GM19240 (cell line): ENCODE results near the gene TTC39C.
"Not testable (repeated sequence)": the region's sequence is repeated elsewhere in the genome, so short reads cannot be mapped to it uniquely, and the experiment has no call there.

Source experiments
- DNase-seq: peaks from one replicate; pipeline ENCODE4 v3.0.0; 2011; ENCODE audit warnings: low spot score; ENCODE audit not compliant: insufficient read length

TTC39C gene

DNA sequence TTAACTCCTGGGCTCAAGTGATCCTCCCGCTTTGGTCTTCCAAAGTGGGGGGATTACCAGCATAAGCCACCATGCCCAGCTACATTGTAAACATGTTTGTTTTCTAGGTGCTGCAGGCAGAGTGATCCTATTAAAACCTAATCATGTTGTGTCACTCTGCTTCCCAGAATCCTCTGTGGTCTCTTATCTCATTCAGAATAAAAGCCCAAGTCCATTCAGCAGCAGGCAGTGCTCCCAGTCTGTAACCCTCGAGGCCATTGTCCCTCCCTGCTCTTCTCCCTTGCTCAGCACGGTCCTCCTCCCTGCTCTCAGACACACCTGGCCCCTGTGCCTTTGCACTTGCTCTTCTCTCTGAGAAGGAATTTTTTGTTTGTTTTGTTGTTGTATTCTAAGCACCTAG lies 113.2 kb downstream of the TTC39C start:
- no peak for DNase-seq

GRCh38 chr18:24128700-24129099 lies 114.1 kb downstream of the TTC39C start:
- no peak for DNase-seq

DNA sequence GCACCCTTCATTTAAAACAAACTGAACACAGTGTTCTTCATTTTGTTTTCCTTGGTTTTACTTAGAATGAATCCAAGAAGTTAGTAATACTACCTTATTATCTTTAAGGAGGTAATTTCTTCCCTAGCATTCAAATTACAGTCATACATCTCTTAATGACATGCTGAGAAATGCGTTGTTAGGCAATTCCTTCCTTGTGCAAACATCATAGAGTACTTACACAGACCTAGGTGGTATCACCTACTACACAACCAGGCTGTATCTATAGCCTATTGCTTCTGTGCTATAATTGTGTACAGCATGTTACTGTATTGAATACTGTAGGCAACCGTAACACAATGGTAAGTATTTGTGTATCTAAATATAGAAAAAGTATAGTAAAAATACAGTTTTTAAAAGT lies 115.9 kb downstream of the TTC39C start:
- DNase-seq = no peak

- DNase-seq = no peak
These were observed 122.4 kb downstream of the TTC39C start for GRCh38 chr18:24136967-24137373.

DNA sequence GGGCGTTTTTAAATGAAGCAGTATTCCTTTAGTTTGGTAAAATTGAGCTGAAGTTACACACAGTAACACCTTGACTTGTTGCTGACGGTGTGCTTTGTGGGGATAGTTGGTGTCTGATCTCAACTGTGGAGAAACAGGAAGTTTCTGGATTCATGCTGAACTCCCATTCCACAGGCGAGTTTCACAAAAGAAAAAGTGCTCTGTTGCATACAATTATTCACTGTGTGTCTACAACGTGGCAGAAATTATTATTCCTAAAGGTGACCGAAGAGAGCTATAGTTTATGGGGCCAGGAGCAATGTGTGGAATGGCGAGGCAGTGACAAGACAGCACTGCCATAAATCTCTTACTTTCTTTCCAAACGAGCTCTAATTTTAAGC lies 123.8 kb downstream of the TTC39C start:
- DNase-seq = no peak

DNA sequence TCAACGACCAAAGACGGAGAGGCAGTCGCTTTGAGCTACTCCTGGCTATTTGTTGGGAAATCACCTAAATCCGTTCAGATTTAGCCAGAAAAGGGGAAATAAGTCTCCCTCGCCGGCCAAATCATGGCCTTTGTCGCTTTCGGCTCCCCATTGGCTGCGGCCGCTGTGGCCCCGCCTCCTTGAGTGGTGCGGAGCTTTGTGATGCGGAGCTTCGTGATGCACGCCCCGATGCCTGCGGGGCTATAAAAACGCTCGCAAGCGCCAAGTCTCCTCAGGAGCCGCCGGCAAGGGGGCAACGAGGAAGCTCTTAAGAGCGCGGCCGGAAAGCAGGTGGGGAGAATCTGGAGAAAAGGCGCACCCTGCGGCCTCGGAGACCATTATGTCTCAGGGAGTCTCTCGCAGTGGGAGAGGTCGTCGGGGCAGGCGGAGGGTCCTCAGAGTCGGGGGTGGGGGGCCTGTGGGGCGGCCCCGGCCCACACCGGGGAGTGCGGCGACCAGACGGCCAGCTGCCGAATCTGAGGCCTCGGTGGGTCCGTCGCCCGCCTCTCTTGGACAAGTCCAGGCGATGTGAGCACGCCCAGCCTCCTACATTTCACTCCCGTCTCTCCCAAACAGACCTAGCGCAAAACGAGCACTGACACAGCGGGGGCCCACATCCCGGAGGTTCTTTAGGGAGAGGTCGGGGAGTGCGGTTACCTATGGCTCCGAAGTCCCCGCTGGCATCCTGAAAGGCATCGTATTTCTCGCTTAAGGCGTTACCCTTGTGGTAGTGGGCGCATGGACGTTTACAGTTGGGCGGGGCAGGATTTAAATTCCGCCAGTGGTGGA lies 124.4 kb downstream of the TTC39C start, which contains the start of gene CABYR:
Gene CABYR, plus strand, starts transcription at position 274 of the 828 bp plus-strand sequence. CDS start 4,053 bp downstream, outside the sequence.
- DNase-seq = peak; percentile 28

DNA sequence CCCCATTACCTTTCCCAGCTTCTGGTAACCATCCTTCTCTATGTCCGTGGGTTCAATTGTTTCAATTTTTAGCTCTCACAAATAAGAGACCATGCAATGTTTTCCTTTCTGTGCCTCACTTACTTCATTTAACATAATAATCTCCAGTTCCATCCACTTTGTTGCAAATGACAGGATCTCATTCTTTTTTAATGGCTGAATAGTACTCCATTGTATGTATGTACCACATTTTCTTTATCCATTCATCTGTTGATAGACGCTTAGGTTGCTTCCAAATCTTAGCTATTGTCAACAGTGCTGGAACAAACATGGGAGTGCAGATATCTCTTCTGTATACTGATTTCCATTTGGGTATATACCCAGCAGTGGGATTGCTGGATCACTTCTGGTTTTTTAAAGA lies 126.1 kb downstream of the TTC39C start:
- DNase-seq = no peak

DNA sequence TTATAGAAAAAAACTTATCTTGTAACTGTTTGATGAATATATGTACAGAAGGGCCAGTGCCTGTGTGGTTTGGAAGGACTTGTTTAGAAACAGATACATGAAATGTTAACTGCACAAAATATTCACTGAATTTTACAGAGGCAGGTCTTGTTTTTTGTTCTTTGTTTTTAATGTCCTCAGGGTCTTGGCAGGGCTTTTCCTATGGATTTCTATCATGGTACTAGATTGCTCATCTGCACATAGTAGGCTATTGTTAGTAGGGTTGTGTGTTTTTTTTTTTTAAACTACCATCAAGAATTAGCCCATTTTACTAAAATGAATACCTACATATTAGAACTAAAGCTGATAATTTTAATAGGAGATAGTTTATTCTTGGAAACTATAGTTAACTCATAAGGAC lies 127.8 kb downstream of the TTC39C start:
- DNase-seq = no peak

DNA sequence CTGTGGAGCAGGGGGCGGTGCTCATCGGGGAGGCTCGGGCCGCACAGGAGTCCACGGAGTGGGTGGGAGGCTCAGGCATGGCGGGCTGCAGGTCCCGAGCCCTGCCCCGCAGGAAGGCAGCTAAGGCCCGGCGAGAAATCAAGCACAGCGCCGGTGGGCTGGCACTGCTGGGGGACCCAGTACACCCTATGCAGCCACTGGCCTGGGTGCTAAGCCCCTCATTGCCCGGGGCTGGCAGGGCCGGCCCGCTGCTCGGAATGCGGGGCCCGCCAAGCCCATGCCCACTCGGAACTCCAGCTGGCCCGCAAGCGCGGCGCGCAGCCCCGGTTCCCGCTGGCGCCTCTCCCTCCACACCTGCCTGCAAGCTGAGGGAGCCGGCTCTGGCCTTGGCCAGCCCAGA lies 135.0 kb downstream of the TTC39C start:
- not testable (repeated sequence) for DNase-seq

- peak; percentile 12 for DNase-seq
These were observed 138.8 kb downstream of the TTC39C start for GRCh38 chr18:24153397-24153796.

GRCh38 chr18:24157855-24158254 lies 143.3 kb downstream of the TTC39C start:
- DNase-seq = no peak

GRCh38 chr18:24160086-24160485 lies 145.5 kb downstream of the TTC39C start:
- no peak for DNase-seq

GRCh38 chr18:24161304-24161703 lies 146.8 kb downstream of the TTC39C start:
- no peak for DNase-seq

DNA sequence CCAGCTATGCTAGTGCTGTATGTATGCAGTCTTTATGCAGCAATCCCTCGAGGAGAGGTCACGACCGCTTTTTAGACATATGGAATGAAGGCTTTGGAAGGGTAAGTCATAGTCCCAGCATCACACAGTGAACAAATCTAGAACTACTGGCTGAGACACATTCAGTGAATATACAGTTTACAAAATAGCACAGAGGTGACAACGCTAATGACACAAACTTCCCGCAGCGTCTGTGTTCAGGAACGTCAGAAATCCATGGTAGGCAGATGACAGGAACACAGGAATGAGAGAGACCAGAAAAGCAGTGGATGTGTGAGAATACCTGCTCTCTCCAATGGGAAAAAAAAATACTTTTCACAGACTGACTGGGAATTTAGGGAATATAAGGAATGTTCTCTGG lies 153.9 kb downstream of the TTC39C start:
- no peak for DNase-seq

DNA sequence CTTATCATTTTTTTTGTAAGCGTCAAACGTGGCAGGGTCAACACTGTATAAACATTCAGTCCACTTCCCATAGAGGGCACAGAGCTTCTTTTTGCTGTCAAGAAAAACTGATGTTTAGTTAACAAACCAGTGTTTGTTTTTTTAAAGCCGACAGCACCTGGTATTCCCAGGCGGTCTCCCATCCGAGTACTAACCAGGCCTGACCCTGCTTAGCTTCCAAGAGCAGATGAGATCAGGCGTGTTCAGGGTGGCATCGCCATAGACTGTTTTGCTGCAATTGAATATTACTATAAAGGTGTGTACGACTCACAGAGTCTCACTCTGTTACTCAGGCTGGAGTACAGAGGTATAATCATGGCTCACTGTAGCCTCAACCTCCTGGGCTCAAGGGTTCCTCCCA lies 155.8 kb downstream of the TTC39C start:
- no peak for DNase-seq

DNA sequence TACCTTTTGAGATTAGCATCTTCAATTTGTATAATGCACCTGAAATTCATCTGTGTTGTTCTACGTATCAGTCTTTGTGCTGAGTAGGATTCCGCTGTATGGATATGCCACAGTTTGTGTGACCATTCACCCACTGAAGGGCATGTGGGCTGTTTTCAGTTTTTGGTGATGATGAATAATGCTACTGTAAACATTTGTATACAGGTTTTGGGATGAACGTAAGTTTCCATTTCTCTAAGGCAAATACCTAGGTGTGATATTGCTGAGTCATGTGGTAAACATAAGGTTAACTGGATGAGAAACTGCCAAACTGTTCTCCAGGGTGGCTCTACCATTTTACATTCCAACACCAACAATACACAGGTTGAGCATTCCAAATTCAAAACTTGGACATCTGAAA lies 159.4 kb downstream of the TTC39C start:
- no peak for DNase-seq

- DNase-seq = peak; percentile 62
These were observed 162.3 kb downstream of the TTC39C start for GRCh38 chr18:24176727-24177416.

- DNase-seq = no peak
These were observed 163.1 kb downstream of the TTC39C start for GRCh38 chr18:24177499-24178133.

- no peak for DNase-seq
These were observed 165.5 kb downstream of the TTC39C start for GRCh38 chr18:24180048-24180447.

DNA sequence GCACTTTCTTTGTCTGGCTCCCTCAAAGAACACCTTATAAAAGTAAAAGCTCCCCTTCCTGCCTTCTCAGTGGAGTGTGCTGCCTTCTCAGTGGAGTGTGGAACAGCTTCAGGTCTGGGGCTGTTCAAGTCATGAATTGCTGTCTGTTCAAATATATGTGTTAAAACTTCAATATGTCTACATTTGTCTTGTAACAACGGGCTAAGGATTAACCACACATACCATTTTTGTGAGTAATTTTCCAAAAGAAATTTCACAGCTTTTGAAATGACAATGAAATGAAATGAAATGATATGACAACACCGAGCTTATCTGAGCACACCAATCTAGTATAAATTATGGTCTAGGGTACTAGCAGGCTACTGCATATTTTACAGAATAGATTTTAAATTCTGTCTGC lies 167.3 kb downstream of the TTC39C start:
- no peak for DNase-seq
